Measurements from ENCODE around the gene NCOA1.

GRCh38 chr2:24723665-24724064, 232.6 kb downstream of the NCOA1 start:
- TF ChIP-seq CTCF (IDR thresholded peaks at IDR 0.05) (no peak), TEAD4 (IDR thresholded peaks at IDR 0.05; ENCODE audit: borderline replicate concordance, insufficient read depth) (no peak), RAD21 (IDR thresholded peaks at IDR 0.05; ENCODE audit: low read length) (no peak), USF2 (IDR thresholded peaks at IDR 0.05; ENCODE audit: borderline replicate concordance, low read depth, low read length) (no peak), GABPA (IDR thresholded peaks at IDR 0.05; ENCODE audit: low read depth) (no peak), ZBTB33 (IDR thresholded peaks at IDR 0.05; ENCODE audit: borderline replicate concordance, low read depth) (no peak), RXRA (IDR thresholded peaks at IDR 0.05; ENCODE audit: borderline replicate concordance, low read depth) (no peak)
